Smooth muscle cell (in vitro differentiated cells): ENCODE results near the gene ANK2. TPM values are rescaled to one million over a fixed set of nuclear protein-coding genes. Genes with fewer than 3 reads are reported as not detected.

Experiments used
- DNase-seq: peaks from one replicate; lab custom pipeline; 2025; ENCODE audit not compliant: unreplicated experiment; lab: John Stamatoyannopoulos, UW
- H2AFZ ChIP-seq: fragments of 200-600 bp; sonication (generic); 2 replicates; pipeline ENCODE4 v1.6.0; 2016; ENCODE audit warnings: antibody characterized with exemption, low read depth, mild to moderate bottlenecking
- H3F3A ChIP-seq: fragments of 200-600 bp; sonication (generic); 2 replicates; pipeline ENCODE4 v1.6.0; 2017; ENCODE audit warnings: antibody characterized with exemption, low read depth
- H3K27ac ChIP-seq: fragments of 200-600 bp; sonication (generic); 2 replicates; pipeline ENCODE4 v1.5.1; 2016; ENCODE audit warnings: low read depth, mild to moderate bottlenecking
- H3K27me3 ChIP-seq: fragments of 200-600 bp; sonication (generic); 2 replicates; pipeline ENCODE4 v1.6.1; 2016; ENCODE audit warnings: low read depth, mild to moderate bottlenecking
- H3K36me3 ChIP-seq: fragments of 200-600 bp; sonication (generic); 2 replicates; pipeline ENCODE4 v1.5.1; 2016; ENCODE audit warnings: low read depth
- H3K4me1 ChIP-seq: fragments of 200-600 bp; sonication (generic); 2 replicates; pipeline ENCODE4 v1.5.1; 2016; ENCODE audit warnings: low read depth
- H3K4me2 ChIP-seq: fragments of 200-600 bp; sonication (generic); 2 replicates; pipeline ENCODE4 v1.6.0; 2016; ENCODE audit warnings: mild to moderate bottlenecking
- H3K4me3 ChIP-seq: fragments of 200-600 bp; sonication (generic); 2 replicates; pipeline ENCODE4 v1.5.1; 2016; ENCODE audit warnings: mild to moderate bottlenecking
- H3K79me2 ChIP-seq: fragments of 200-600 bp; sonication (generic); 2 replicates; pipeline ENCODE4 v1.6.0; 2016; ENCODE audit warnings: low read depth, mild to moderate bottlenecking
- H3K9ac ChIP-seq: fragments of 200-600 bp; sonication (generic); 2 replicates; pipeline ENCODE4 v1.6.0; 2016; ENCODE audit warnings: low read depth
- H3K9me3 ChIP-seq: fragments of 200-600 bp; sonication (generic); replicated peaks from 2 replicates; pipeline ENCODE4 v1.5.1; 2016; ENCODE audit warnings: low read depth
- H4K20me1 ChIP-seq: fragments of 200-600 bp; sonication (generic); 2 replicates; pipeline ENCODE4 v1.6.0; 2016; ENCODE audit warnings: low read depth
- CTCF ChIP-seq: fragments of 200-600 bp; sonication (generic); IDR thresholded peaks from 2 replicates; pipeline ENCODE4 v1.5.1; 2017; ENCODE audit warnings: borderline replicate concordance, mild to moderate bottlenecking, antibody characterized with exemption; ENCODE audit not compliant: insufficient read depth, poor library complexity, severe bottlenecking
- WGBS: methylation state at CpG from one replicate; pipeline ENCODE4 v1.1.7; 2016; ENCODE audit warnings: low lambda C conversion rate; 5-methylcytosine and 5-hydroxymethylcytosine counted together
- polyA plus RNA-seq: library from polyadenylated mRNA; unstranded; fragments of >200 nt; fragmentation: Nextera tagmentation; extraction: Ambion mirVana; gene quantifications from 2 replicates; pipeline ENCODE4 v1.2.1, GENCODE V29; 2016
- total RNA-seq: library from RNA; depleted of rRNA; stranded (reverse); fragments of >200 nt; gene quantifications from 2 replicates; pipeline ENCODE4 v1.2.3, GENCODE V29; 2014

ANK2 gene
- total and polyA plus RNA-seq, 2 experiments from 2014 or later = 2.2 to 8.1 TPM

- Histone ChIP-seq H3K27ac (no peak overlapping the region), H3K27me3 (no peaks in the 10 kb centered on the region)
- 83% methylated on average over 4 of the region's 4 CpGs for WGBS
Observed at GRCh38 chr4:113404167-113404571, 354.7 kb downstream of the ANK2 start.

GRCh38 chr4:113404841-113405240, 355.4 kb downstream of the ANK2 start:
- H3K27me3 ChIP-seq = no peaks in the 10 kb centered on the region
- no peaks in the 10 kb centered on the region for H3K79me2 ChIP-seq
- TF ChIP-seq CTCF = no peak
- no peak overlapping the region for H3K9ac ChIP-seq
- H3F3A ChIP-seq = no peaks in the 10 kb centered on the region
- no peak overlapping the region for H3K4me2 ChIP-seq
- no peaks in the 10 kb centered on the region for H4K20me1 ChIP-seq
- DNase-seq = no peak
- no peaks in the 10 kb centered on the region for H3K9me3 ChIP-seq
- no peaks in the 10 kb centered on the region for H3K36me3 ChIP-seq
- H3K4me1 ChIP-seq = no peaks in the 10 kb centered on the region
- H3K4me3 ChIP-seq = no peak overlapping the region
- no peak overlapping the region for H2AFZ ChIP-seq
- no peak overlapping the region for H3K27ac ChIP-seq
- 95% methylated on average over 2 of the region's 2 CpGs for WGBS

More at GRCh38 chr4:113404167-113404571, 354.7 kb downstream of the ANK2 start:
- Histone ChIP-seq H3K4me2 (no peak overlapping the region), H3K9ac (no peak overlapping the region), H3K36me3 (no peaks in the 10 kb centered on the region), H3K9me3 (no peaks in the 10 kb centered on the region), H3K4me3 (no peak overlapping the region), H3K4me1 (no peaks in the 10 kb centered on the region), H4K20me1 (no peaks in the 10 kb centered on the region), H2AFZ (no peak overlapping the region), H3K79me2 (no peaks in the 10 kb centered on the region), H3F3A (no peaks in the 10 kb centered on the region)
- DNase-seq = no peak
- no peak for TF ChIP-seq CTCF

- H3K36me3 ChIP-seq = no peaks in the 10 kb centered on the region
- no peak overlapping the region for H3K4me3 ChIP-seq
- no peaks in the 10 kb centered on the region for H3K79me2 ChIP-seq
- H3K9ac ChIP-seq = no peak overlapping the region
- no peak overlapping the region for H2AFZ ChIP-seq
- H3K27ac ChIP-seq = no peak overlapping the region
- 90% methylated on average over 7 of the region's 7 CpGs for WGBS
- H3F3A ChIP-seq = no peaks in the 10 kb centered on the region
- no peaks in the 10 kb centered on the region for H3K4me1 ChIP-seq
- DNase-seq = no peak
- H3K9me3 ChIP-seq = no peaks in the 10 kb centered on the region
- H3K27me3 ChIP-seq = no peaks in the 10 kb centered on the region
- no peak for TF ChIP-seq CTCF
- H3K4me2 ChIP-seq = no peak overlapping the region
- no peaks in the 10 kb centered on the region for H4K20me1 ChIP-seq
Observed at GRCh38 chr4:113405874-113406722, 356.6 kb downstream of the ANK2 start.

- no peak overlapping the region for H3K27ac ChIP-seq
- H3K27me3 ChIP-seq = no peaks in the 10 kb centered on the region
- no peak for DNase-seq
- no peaks in the 10 kb centered on the region for H3K36me3 ChIP-seq
- no peak overlapping the region for H3K4me2 ChIP-seq
- H2AFZ ChIP-seq = no peak overlapping the region
- H4K20me1 ChIP-seq = no peaks in the 10 kb centered on the region
- H3K4me1 ChIP-seq = no peaks in the 10 kb centered on the region
- H3K9ac ChIP-seq = no peak overlapping the region
- TF ChIP-seq CTCF = no peak
- WGBS = 91% methylated on average over 7 of the region's 7 CpGs
- H3K4me3 ChIP-seq = no peak overlapping the region
- no peaks in the 10 kb centered on the region for H3F3A ChIP-seq
- H3K79me2 ChIP-seq = no peaks in the 10 kb centered on the region
- no peaks in the 10 kb centered on the region for H3K9me3 ChIP-seq
Observed at GRCh38 chr4:113406723-113407016, 357.2 kb downstream of the ANK2 start.
